BJ (cell line): ENCODE data around the gene RPL26. TPM values are rescaled to one million over a fixed set of nuclear protein-coding genes. Genes with fewer than 3 reads are reported as not detected.

Source experiments
- CTCF ChIA-PET: fragments of 350-600 bp; formaldehyde crosslinking; extraction: SDS; loops from one replicate; lab custom pipeline; 2021; ENCODE audit warnings: antibody characterized with exemption, inconsistent platforms; lab: Yijun Ruan, JAX
- POLR2A ChIA-PET: fragments of 300-600 bp; sonication (Branson Sonifier 250); formaldehyde crosslinking; extraction: SDS; loops from one replicate; lab custom pipeline; 2021; ENCODE audit warnings: antibody characterized with exemption; lab: Charles Lee
- DNase-seq: peaks from one replicate; pipeline ENCODE4 v3.0.0-alpha.2; 2011; ENCODE audit warnings: low read depth
- H3K27me3 ChIP-seq: 2 replicates; pipeline ENCODE4 v1.6.0; 2011; ENCODE audit warnings: low read length; ENCODE audit not compliant: control insufficient read depth, insufficient read depth
- H3K36me3 ChIP-seq: 2 replicates; pipeline ENCODE4 v1.5.1; 2011; ENCODE audit warnings: low read length; ENCODE audit not compliant: control insufficient read depth, insufficient read depth
- H3K4me3 ChIP-seq: 2 replicates; pipeline ENCODE4 v1.5.1; 2011; ENCODE audit warnings: low read depth, mild to moderate bottlenecking, control low read depth, low read length
- CTCF ChIP-seq: IDR thresholded peaks from 2 replicates; pipeline ENCODE4 v1.5.1; 2011; ENCODE audit warnings: low read depth, mild to moderate bottlenecking, control low read depth, inconsistent platforms, low read length, moderate library complexity; ENCODE audit not compliant: insufficient read depth
- polyA minus RNA-seq: library from RNA; depleted of rRNA, polyadenylated mRNA; stranded (reverse); fragments of >200 nt; gene quantifications from 2 replicates; pipeline ENCODE4 v1.2.3, GENCODE V29; 2011; rRNA and poly(A)+ RNA removed
- polyA plus RNA-seq: library from polyadenylated mRNA; depleted of rRNA; stranded (reverse); fragments of >200 nt; gene quantifications from 2 replicates; pipeline ENCODE4 v1.2.3, GENCODE V29; 2011; rRNA removed

RPL26 gene
- polyA plus RNA-seq: 2,021 and 3,734 TPM in 2 replicates
- 269 and 348 TPM in 2 replicates for polyA minus RNA-seq

DNA sequence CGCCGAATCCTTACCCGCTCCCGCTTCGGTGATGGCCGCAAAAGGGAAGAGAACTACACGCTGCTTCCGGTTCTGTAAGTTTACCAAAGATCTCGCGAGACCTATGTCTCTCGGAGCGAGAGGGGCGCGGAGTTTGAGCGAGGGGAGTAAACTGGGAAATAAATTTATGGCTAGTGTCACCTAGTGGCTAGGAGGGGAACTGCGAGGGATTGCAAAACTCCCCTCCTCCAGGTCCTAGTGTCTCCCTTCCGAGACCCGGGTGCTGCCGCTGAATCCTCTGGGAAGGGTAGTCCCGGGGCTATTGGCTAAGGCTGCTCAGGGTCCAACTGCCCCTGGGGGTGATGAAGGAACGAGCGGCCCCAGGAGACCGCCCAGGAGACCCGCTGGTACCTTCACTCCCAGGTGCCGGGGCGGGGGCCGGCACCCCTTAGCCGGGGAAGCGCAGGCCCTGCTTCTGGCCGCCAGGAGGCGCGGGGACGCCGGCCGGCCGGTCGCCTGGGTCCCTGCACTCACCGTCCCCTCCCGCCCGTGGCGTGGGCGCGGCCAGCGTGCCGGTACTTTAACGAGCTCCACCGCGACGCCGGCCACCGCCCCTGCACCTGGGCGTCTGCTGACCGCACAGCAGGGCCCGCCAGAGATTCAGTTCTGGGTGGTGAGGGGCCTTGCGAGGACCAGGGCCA lies at the start of gene RPL26:
Gene RPL26 (minus strand): TSS at position 51 of the 680 bp plus-strand sequence. CDS start 883 bp downstream, outside the sequence.
- peak; percentile 91 for DNase-seq
- POLR2A ChIA-PET: no interaction called here
- Histone ChIP-seq H3K4me3 (peak within 1 kb of the TSS; percentile 57), H3K36me3 (peaks cover 9% of the 10 kb centered on the region), H3K27me3 (no peaks in the 10 kb centered on the region)
- peak; percentile 90 for TF ChIP-seq CTCF
- CTCF ChIA-PET: interaction anchor here (0.6 to 2.0 kb wide), 32 partner anchors 10 to 512 kb away, joined by 3 to 13 read pairs (median 3); partner anchors contain the start of genes CCDC42, HES7 and MYH10

DNA sequence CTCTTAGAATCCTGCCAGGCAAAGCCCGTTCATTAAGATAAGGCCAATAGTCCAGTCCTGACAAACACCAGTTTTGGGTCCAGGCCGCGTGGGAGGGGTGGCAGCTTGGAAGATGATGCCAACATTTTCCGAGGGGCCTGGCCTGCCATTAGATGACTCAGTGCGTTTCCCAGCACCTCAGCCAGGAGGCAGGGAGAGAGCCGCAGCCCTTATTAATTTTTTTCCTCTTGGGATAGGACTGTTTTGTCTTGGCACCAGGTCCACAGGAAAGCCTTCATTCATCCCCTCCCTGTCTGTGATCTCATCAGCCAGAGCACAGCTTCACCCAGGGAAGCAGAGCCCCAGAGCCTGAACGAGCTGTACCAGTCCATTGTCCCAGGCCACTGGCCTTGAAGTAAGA lies 48.0 kb upstream of the RPL26 start:
- no peak for TF ChIP-seq CTCF
- Histone ChIP-seq H3K27me3 (no peaks in the 10 kb centered on the region), H3K36me3 (no peaks in the 10 kb centered on the region), H3K4me3 (no peak overlapping the region)
- no peak for DNase-seq
- ChIA-PET CTCF (interaction anchor here (1.2 to 3.3 kb wide), 2 partner anchors 21 to 47 kb away, joined by 3 to 9 read pairs; no protein-coding TSS in a partner anchor), POLR2A (no interaction called here)

GRCh38 chr17:8426802-8427201 lies 43.8 kb upstream of the RPL26 start:
- Histone ChIP-seq H3K4me3 (no peak overlapping the region), H3K27me3 (peaks cover 2% of the 10 kb centered on the region; the same call in 1 of the 2 replicates), H3K36me3 (no peaks in the 10 kb centered on the region)
- ChIA-PET POLR2A (no interaction called here), CTCF (interaction anchor here (0.6 to 0.8 kb wide), 2 partner anchors 17 to 696 kb away, joined by 3 read pairs; no protein-coding TSS in a partner anchor)
- TF ChIP-seq CTCF: no peak
- no peak for DNase-seq

- POLR2A ChIA-PET: interaction anchor here (0.6 kb wide), 1 partner anchor 60 kb away, joined by 9 read pairs; no protein-coding TSS in a partner anchor
Measured at GRCh38 chr17:8426094-8426720, 43.2 kb upstream of the RPL26 start.

More at GRCh38 chr17:8426094-8426720, 43.2 kb upstream of the RPL26 start:
- Histone ChIP-seq H3K27me3 (peaks cover 2% of the 10 kb centered on the region; the same call in 1 of the 2 replicates), H3K36me3 (no peaks in the 10 kb centered on the region), H3K4me3 (no peak overlapping the region)
- no peak for DNase-seq
- CTCF ChIA-PET: interaction anchor here (0.6 to 0.8 kb wide), 2 partner anchors 16 to 456 kb away, joined by 3 read pairs; no protein-coding TSS in a partner anchor
- no peak for TF ChIP-seq CTCF
